Stimulated activated CD4-positive, alpha-beta T cell treated with anti-CD3 and anti-CD28 coated beads, Interleukin-1b, Interleukin-23, amount 100 ng/mL, for 48 hours (primary cell): ENCODE measurements around the gene GCAT.

Source experiments
- DNase-seq: peaks from one replicate; pipeline ENCODE4 v3.0.0-alpha.2; 2020

Gene GCAT

DNA sequence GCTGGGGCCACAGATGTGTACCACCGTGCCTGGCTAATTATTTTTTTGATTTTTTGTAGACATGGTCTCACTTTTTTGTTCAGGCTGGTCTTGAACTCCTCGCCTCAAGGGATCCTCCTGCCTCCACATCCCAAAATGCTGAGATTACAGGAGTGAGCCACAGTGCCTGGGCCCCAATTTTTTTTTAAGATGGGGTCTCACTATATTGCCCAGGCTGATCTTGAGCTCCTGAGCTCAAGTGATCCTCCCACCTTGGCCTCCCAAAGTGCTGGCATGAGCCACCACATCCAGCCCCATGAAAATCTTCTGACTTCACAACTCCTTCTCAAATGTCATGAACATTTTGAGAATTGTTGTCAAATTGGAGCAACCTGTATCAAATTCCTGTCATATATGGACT is 38.7 kb downstream of the GCAT start:
- no peak for DNase-seq

GRCh38 chr22:37848587-37849088 is 40.9 kb downstream of the GCAT start:
- peak; percentile 26 for DNase-seq

DNA sequence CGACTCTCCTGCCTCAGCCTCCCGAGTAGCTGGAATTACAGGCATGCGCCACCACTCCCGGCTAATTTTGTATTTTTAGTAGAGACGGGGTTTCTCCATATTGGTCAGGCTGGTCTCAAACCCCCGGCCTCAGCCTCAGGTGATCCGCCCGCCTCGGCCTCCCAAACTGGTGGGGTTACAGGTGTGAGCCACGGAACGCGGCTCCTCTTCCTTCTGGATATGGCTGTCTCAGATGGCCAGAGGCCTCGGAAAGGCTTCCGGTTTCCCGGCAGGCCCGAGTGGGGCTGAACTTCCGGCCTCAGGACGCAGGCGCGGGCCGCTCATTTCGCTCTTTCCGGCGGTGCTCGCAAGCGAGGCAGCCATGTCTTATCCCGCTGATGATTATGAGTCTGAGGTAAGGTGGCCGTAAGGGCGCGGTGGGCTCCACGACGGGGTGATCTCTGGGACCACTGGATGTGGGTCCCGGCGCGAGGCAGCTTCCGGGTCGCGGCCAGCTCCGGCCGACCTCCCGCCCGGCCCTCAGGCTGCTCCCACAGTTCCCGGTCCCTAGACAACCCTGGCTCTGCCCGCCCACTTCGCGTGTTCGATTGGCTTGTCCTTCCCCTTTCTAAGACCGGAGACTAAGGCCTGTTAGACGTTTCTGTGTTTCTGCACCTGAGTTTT is 41.5 kb downstream of the GCAT start, which contains the start of gene EIF3L:
TSS of gene EIF3L (plus strand) at position 331 of the 663 bp plus-strand sequence. CDS start at position 362, 31 bp downstream.
- peak; percentile 91 for DNase-seq

DNA sequence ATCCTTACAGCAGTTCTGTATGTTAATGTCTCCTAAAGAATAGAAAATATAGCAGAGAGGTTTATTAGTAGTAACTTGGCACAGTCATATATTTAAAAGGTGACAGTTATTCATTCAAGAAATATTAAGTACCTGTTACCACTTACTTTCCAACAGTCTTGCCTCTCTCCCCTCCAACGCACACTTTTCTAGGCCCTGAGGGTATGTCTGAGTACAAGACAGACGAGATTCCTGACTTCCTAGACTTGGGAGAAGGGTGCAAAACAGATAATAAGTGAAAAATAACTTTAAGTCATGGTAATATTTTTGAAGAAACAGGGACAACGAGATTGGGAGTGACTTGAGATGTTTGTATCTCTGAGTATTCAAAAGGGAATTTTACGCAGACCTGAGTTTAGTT is 43.1 kb downstream of the GCAT start:
- DNase-seq, result no peak

DNA sequence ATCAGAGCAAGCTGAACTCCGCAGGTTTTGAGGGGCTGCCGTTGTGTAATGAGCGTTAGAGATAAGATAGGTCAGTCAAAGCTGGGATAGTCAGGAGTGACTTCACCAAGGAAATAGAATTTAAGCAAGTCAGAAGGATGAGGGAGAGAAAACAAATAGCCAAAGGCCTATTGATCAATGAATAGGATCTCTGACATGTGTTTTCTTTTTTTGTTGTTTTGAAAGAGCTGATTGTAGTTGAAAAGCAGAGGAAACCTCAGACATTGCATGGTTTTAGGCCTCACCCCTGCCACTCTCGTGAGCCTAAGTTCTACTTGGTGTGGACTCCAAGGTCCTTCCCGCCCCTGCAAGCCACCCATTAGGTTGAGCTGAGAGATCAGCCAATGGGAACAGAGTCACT is 44.7 kb downstream of the GCAT start:
- DNase-seq, result no peak

GRCh38 chr22:37854946-37855345 is 47.2 kb downstream of the GCAT start:
- no peak for DNase-seq

GRCh38 chr22:37855462-37855861 is 47.7 kb downstream of the GCAT start:
- no peak for DNase-seq

DNA sequence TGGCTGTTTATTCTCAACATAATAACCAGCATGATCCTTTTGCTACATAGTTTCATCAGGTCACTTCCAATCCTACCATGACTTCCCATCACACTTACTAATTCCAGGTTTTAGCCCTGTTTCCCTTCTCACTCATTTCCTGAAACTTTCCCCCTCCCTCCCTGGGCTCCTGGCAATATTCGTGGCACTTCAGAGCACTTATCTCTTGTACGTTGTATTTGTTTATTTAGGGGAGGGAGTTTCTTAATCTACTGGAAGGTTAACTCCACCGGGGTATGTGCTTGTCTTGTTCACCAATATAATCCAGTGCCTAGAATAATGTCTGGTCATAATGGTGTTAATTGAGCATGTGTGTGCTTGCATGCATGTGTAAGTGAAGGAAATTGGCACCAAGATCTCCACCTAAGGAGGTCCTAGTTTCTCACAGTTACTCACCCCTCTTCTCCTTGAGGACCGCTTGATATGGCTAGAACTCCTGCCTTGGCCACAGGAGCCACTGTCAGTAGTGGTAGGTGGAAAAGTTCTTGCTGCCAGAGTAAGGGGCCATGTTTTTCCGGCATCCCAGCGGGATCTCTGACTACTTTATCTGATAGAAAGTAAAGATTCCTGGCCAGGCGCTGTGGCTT is 53.2 kb downstream of the GCAT start:
- no peak for DNase-seq

DNA sequence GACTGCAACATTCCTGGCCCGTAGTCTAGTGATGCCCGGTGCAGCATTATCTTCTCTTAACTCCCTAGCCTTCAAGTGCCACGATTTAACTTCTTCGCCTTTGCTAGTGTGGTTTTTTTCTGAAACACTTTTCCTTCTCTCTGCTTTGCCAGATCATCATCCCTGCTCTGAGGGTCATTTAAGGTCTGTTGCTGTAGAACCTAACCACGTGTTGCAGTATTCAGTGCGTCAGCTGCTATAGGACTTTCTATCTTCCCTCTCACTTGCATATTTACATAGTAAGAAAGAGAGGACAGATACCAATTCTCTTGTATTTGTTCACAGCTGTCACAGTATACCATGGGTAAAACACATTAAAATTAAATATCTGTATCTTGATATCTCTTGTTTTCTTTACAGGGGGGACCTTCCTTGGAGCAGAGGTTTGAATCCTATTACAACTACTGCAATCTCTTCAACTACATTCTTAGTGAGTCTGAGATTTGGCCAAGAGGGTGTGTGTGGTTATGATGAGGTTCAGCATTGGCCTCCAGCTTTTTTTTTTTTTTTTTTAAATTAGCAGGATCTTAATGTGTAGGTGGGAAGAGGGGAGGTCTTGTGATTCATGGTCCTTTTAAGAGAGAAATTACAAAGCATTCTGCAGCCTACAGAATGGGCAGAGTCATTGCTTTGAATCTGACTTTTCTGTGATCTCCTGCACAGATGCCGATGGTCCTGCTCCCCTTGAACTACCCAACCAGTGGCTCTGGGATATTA is 55.0 kb downstream of the GCAT start:
- DNase-seq, result no peak

DNA sequence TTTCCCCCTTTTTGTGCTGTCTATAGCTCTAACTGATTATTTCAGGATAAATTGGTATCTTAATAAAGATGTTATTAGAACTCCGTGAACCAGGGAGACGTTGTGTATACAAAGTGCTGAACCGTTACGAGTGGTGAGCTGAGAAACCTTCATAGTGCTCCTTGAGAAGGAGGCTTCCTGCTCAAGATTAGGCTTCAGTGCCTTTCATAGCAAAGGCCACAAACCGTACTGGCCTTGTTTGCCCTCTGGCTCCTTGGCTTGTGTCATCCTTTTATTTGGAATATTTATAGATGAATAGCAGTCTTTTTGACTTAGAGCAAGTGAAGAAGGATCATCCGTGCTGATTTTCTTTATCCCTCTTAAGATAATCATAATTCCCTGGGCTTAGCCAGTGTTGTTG is 57.8 kb downstream of the GCAT start:
- DNase-seq, result no peak
